ELF-1 (cell line): ENCODE measurements around the gene FCHO2.
A peak's percentile ranks its signal among the peaks of the same experiment; 100 is the strongest.

Source experiments
- DNase-seq: peaks from one replicate; pipeline ENCODE4 v3.0.0-alpha.2; 2016; ENCODE audit warnings: low read depth, low spot score

FCHO2 gene

DNA sequence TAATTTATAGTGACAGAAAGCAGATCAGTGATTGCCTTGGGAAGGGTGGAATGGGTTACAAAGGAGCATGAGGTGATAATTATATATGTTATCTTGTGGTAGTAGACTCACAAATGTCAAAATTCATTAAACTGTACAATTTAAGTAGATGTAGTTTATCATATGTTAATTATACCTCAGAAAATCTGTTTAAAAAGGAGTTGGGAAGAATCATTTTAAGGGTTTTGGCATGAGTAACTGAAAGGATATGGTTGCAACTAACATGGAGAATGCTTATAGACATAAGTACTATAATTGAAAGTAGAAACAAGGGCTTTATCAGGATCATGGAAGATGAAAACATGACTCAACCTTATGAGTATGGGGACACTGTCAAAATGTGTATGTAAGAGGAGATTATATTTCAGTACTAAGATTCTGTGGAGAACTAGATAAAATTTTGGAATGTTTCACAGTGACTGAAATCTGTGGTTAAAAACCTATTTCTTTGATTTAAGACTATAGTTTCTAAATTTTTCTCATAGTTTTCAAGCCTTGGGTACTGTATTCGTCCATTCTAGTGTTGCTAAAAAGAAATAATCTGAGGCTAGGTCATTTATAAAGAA, 73.3 kb downstream of the FCHO2 start:
- no peak for DNase-seq

DNA sequence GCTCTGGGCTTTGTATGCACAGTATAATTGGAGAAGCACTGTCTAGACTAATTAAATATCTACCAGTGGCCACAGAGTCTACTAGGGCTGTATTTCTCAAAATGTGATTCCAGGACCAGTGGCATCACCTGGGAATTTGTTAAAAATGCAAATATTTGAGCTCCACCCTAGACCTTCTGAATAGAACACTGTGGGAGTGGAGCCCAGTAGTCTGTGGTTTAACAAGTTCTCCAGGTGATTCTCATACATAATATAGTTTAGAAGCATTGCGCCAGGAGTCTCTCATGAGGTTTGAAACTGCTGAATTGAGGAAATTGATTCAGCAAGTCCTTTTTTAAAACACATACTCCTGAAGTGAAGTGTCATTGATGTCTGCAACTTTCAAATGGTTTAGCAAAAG, 74.7 kb downstream of the FCHO2 start:
- DNase-seq: no peak

DNA sequence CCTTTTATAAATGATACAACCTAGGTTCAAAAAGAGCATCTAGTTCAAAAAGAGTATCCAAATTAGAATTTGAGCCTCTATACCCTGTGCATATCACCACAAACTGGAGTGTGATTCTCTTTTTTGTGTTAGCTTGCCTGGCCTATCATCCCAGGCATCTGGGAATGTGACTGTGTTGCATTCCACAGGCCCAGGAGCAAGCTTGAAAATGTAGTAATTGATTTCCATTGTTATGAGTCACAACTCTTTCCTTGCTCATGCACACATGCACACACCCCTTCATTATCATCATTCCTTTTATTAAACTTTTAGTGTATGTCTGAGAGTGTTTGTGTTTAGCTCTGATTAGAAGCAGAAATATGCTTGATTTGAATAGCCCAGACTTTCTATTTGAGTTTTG, 75.2 kb downstream of the FCHO2 start:
- peak; percentile 54 for DNase-seq

DNA sequence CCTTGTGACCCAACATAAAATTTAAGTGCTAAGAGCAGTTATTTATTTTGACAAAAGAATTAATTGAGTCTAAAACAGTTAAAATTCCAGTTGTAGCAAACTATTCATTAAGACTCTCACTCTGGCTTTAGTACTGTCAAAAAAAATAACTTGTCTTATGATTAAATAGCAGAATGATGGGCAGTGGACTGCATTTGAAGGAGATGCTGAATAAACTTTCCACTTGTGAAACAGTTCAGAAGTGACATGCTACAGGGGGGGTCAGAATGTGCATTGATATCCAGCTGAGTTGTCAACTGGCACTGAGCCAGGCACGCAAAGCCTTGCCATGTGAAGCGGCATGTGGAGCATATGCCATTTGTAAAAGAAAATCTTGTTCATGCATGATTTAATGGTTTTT, 76.0 kb downstream of the FCHO2 start:
- no peak for DNase-seq

DNA sequence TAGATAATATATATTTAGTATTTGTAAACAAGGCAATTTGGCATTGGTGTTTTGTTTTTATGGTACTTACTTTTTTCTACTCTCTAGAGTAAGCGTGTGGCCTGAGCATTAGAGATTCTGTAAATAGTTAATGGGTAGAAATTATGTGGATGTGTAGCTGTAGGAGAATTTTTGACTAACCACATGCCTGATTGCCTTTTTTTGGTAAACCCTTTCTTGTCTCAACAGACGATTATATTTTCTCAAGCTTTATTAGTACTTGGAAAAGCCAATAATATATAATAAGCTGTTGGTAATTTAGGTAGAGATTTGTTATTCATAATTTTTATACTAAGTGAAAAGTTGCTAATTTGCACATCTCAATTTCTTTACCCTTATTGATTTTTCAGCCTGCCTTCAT, 76.8 kb downstream of the FCHO2 start:
- DNase-seq: no peak

DNA sequence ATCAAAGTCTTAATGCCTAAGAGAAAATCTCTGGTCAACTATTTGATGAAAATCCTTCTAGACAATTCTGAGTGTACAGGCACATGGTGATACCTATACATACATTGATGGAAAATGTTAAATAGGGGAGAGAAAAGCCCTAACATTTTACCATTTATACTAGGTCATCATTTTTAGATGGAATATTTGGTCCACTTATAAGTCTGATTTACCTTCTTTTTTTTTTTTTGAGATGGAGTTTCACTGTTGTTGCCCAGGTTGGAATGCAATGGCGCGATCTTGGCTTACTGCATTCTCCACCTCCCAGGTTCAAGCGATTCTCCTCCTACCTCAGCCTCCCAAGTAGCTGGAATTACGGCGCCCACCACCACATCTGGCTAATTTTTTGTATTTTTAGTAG, 81.7 kb downstream of the FCHO2 start:
- no peak for DNase-seq

DNA sequence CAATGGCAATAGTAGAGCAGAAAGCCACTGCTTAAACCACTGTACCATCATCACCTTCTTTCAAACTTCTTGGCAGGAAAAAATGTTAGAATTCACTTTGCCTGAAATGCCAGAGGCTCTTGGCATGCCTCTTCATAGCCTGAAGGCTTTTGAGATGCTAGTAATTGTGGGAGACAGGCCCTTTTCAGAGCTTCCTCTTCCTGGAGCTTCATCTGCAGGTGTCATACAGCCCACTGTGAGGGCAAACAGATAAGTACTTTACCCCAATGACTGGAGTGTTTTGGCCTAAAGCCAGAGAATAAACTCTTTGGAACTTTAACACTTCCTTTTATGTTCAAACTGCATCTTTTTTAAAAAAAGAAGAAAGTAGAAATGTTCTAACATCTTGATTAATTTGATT, 83.2 kb downstream of the FCHO2 start:
- peak; percentile 60 for DNase-seq

DNA sequence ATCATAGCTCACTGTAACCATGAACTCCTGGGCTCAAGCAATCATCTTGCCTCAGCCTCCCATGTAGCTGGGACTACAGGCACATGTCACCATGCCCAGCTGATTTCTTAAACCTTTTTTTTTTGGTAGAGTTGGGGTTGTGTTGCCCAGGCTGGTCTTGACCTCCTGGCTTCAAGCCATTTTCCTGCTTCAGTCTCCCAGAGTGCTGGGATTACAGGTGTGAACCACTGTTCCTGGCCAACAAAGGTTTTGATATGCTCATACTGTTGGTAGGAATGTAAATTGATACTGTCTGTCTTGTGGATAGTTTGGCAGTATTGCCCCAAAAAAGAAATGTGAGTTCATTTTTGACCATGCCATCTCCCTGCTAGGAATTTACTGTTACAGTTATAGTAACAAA, 87.2 kb downstream of the FCHO2 start:
- no peak for DNase-seq

DNA sequence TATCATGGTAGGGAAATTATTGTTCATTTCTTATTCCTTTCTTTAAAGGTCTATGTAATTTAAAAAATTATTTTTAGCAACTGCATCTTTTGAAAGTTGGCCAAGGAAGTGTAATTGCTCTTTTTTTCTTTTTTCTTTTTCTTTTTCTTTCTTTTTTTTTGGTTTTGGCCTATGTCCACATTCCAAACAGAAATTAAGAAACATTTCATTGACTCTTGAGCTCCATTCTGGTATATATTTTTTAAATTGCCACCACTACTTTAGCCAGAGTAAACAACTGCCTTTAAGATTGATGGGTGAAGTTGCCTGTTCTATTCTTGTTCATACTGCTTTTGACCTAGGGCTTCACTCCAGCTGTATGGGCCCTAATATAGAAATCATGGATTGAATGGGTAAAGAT, 88.7 kb downstream of the FCHO2 start:
- DNase-seq: no peak

DNA sequence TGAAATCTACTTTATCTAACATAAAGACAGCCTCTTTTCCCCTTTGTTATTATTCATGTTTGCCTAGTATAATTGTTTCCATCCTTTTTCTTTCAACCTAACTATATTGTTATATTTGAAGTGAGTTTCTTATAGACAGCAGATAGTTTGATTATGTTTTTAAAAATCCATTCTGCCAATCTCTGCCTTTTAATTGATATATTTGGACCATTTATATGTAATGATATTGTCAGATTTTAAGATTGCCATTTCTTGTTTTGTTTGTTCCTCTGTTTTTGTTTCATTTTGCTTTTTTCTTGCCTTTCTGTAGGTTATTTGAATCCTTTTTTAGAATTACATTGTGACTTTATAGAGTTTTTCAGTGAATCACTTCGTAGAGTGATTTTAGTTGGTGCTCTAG, 89.8 kb downstream of the FCHO2 start:
- no peak for DNase-seq

DNA sequence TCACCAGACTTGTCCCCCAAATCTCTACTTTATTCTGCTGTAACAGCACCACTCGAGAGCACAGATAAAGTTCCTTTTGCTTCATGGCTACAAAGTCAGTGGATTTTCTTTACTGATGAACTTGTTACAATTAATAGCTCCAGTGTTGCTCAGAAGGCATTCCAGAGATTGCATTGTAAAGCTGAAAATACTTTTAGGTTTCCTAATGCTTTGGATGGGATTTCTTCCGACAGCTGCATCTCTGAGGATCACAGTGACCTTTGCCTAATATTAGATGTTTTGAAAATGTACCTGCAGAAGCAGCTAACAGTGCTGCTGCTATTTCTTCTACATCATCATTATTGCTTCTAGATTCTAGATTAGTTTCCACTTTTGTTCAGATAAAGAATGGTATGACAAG, 105.8 kb downstream of the FCHO2 start:
- DNase-seq: no peak

DNA sequence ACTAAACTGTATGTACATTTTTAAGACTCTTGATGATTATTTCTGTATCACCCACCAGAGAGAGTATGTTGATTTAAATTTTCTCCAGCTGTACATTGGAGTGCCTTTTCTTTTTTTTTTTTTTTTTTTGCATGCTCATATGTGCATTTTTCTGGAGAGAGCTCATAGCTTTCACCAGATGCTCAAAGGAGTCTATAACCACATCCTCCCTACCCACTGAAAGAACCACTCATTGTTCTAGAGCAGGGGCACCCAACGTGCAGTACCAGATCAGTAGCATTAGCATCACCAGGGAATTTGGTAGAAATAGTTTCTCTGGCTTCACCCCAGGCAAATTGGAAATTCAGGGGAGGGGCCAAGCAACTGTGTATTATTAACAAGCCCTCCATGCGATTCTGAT, 110.6 kb downstream of the FCHO2 start:
- no peak for DNase-seq

DNA sequence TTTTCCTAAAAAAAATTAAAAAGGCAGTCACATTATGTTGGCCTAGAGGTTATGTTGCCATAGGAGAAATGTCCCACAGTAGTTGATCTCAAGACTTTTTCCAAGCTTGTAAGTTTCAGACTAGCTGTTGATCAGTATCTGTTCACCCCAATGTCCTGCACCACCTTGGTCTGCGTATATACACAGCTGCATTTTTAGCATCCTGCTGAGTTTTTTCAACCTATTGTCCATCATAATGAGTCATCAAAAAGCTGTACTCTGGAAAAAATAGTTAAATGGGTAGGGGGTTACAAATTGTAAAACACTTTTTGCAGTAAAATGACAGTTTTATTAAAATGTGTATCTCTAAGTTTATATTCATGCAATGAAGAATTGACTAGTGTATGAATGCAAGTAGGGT, 111.4 kb downstream of the FCHO2 start:
- no peak for DNase-seq

DNA sequence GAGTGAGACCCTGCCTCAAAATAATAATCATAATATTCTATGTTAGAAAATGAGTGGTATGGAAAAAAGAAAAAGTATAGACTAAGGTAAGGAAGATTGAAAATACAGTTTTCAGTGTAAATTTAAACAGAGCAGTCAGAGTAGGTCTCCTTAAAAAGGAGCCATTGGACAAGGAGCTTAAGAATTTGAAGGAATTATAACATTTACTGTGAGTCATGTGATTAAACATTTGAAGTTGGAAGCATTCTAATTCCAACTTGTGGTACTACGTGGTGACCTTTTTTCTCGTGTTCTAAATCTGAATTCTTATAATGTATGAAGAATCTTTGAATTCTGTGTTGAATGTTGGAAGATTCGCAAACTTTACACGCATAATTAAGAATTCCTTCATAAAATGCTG, 125.3 kb downstream of the FCHO2 start:
- no peak for DNase-seq

DNA sequence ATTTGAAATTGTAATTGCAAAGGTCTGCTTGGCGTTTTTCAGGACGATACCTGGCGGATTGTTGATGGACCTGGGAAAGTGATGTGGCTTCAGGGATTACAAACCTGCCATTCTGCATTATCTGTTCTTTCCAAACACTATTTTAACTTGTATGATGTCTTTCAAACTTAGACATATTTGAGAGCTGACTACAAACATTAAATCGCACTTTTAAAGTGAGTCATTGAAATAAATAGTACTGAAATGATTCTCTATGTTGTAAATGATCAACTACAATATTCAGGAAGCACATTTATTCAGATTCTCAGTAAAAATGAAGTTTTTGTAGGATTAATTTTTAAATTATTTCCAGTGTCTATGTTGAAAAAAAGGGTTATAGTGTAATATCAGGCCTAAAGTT, 132.2 kb downstream of the FCHO2 start:
- DNase-seq: no peak

DNA sequence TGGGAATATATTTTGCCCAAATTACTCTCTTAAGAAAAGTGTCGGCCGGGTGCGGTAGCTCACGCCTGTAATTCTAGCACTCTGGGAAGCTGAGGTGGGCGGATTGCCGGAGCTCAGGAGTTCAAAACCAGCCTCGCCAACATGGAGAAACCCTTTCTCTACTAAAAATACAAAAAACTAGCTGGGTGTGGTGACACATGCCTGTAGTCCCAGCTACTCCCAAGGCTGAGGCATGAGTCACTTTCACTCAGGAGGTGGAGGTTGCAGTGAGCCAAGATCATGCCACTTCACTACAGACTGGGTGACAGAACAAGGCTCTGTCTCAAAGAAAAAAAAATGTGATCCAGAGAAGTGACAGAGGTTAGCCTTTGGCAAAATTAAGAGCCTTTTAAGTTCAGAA, 138.1 kb downstream of the FCHO2 start:
- DNase-seq: no peak

DNA sequence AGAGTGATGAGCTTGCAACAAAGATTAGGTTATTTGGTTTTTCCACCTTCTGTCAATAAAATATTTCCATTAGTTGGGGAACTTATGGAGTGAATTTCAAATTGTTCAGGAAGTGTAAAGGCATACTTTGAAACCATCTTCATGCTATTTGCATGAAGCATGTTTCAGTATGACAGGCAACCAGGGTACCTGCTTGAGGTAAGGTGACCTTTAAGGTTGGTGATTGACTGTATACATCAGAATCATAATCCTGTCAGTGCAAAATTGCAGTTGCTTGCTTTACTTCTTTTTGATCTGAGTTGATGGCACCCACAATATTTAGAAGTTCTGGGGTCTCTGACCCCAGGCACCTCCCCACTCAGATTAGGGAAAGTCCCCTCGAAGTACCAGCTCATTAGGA, 138.6 kb downstream of the FCHO2 start:
- DNase-seq: no peak

DNA sequence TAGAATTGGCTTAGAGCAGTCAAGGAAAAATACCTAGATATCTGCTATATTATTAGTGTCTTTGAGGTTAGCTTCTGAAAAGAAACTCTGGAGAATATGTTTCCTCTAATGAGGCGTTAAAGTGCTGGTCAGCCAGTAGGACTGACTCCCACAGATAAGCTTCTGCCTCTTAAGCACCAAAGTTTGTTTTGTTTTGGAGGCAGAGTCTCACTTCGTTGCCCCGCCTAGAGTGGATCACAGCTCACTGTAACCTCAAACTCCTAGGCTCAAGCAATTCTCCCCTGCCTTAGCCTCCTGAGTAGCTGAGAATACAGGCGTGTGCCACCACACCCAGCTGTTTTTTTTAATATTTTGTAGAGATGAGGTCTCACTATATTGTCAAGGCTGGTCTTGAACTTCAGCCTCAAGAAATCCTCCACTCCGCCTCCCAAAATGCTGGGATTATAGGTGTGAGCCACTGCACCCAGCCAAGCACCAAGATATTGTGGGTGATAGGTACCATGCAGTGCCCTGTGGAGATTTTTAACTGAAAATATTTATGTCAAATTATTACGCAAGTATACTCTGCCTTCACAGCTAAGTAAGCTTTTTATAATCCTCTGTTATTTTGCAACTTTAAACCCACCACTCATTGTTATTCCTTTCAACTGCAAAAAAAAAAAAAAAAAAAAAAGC, 139.9 kb downstream of the FCHO2 start:
- no peak for DNase-seq

DNA sequence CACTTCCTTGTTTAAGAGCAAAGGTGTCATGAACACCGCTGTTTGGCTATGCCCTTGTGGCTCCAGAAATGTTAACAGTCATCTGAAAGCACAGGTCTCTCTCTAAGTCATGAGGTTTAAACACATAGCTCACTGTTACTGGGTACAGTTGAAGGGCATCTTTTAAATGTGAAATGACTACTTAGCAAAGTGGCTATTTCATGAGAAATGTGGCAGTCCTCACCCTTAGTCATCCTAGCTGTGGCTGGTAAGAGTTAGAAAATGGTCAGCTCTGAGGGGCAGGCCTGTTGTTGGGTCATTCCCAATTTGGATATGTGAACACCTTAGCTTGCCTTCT, 140.4 kb downstream of the FCHO2 start:
- no peak for DNase-seq

DNA sequence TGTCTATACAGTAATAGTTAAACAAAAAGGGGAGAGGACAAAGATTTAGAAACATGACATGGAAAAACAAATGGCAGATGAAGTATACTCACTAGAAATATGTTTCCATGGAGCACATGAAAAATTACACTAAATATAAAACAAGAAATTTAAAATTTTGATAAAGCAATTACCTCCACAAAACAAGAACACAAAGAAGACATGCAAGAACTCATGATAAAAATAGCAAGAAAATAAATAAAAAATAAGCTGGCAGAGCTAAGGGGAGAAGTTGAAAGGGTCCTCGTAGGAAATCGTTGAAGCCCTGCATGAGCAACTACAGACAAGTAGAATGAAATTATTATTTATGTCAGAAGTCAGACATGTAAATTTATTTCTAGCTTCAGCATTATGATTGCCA, 141.9 kb downstream of the FCHO2 start:
- DNase-seq: no peak

DNA sequence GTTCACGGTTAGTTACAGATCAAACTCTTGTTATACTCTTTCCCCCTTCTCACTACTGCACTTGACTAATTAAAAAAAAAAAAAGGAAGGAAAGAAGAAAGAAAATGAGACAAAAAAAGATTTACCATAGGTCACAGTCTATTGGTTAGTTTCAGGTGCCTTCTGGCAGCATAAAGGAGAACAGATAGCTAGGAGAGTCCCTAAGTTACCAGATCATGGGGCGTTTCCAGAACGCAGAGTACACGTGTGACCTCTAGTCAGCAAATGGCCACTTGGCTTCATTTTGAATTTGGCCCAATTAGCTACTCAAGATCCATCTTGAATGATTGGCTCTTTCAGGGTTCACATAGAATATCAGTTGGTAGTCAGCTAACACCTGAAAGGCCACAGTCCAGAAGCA, 144.3 kb downstream of the FCHO2 start:
- no peak for DNase-seq

DNA sequence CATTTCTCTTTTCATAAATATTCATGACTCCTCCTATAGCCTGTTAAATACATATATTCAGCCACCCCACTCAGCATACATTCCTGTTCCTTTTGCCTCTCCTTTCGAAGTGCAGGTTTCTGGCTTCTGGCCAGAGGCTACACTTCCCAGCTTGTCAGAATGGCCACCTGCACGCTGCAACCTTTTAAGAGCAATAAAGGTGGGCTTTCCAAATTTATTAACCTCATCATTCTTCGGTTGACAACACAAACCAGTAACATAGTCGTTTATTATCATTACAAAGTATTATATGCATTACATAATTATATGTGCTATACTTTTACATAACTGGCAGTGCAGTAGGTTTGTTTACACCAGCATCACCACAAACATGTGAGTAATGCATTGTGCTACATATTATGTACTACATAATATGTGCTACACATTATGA, 148.0 kb downstream of the FCHO2 start:
- DNase-seq: no peak

DNA sequence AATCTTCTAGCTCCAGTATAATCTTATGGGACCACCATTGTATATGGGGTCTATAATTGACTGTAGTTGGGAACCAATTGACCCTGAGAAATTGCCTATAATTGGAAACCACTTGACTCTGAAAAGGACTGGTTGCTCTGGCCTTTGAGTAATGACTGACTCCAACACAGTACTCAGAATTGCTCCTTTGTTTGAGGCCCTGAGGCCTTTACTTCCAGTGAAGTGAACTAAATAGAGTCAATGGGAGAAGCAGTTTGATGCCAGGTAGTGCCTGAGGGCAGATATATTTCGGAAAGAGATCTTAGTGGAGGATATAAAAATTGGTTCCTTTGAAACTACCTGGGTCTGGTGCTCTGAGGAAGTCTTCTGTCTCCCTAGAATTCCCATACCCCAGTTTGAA, 148.5 kb downstream of the FCHO2 start:
- peak; percentile 54 for DNase-seq

DNA sequence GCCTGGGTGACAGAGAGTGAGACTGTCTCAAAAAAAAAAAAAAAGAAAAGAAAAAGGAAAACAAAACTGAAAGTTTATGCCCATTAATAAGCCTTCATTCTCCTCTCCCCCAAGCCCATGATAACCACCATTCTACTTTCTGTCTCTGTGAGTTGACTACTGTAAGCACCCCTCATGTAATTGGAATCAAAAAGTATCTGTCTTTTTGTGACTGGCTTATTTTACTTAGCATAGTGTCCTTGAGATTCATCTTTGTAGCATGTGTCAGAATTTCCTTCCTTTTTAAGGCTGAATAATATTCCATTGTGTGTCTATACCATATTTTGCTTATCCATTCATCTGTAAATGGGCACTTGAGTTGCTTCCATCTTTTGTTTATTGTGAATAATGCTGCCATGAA, 150.5 kb downstream of the FCHO2 start:
- DNase-seq: no peak
